HG03060 (cell line): ENCODE measurements around the gene TYROBP.
"Not testable (repeated sequence)": the region's sequence is repeated elsewhere in the genome, so short reads cannot be mapped to it uniquely, and the experiment has no call there.

Source experiments
- ATAC-seq: cut with Tn5 transposase; IDR thresholded peaks from one replicate; pipeline ENCODE4 v1.9.1; 2021; ENCODE audit warnings: low read depth, moderate number of reproducible peaks; ENCODE audit not compliant: unreplicated experiment

TYROBP gene

GRCh38 chr19:35879068-35879467 is 29.0 kb downstream of the TYROBP start:
- no peak for ATAC-seq

DNA sequence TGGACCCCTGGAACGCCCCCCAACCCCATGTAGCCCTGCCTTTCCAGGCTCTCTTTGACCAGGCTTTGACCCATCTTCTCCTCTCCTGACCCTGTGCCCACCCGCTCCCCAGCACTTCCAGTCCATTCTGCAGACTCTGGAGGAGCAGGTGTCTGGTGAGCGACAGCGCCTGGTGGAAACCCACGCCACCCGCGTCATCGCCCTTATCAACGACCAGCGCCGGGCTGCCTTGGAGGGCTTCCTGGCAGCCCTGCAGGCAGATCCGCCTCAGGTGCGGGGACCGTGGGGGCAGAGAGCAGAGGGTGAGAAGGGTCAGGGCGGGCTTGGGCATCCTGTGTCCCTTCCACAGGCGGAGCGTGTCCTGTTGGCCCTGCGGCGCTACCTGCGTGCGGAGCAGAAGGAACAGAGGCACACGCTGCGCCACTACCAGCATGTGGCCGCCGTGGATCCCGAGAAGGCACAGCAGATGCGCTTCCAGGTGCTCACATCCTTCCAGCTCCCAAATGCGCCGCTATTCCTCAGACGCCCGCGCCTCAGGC is 33.6 kb downstream of the TYROBP start:
- no peak for ATAC-seq

GRCh38 chr19:35872180-35872579 is 35.9 kb downstream of the TYROBP start:
- ATAC-seq: no peak

DNA sequence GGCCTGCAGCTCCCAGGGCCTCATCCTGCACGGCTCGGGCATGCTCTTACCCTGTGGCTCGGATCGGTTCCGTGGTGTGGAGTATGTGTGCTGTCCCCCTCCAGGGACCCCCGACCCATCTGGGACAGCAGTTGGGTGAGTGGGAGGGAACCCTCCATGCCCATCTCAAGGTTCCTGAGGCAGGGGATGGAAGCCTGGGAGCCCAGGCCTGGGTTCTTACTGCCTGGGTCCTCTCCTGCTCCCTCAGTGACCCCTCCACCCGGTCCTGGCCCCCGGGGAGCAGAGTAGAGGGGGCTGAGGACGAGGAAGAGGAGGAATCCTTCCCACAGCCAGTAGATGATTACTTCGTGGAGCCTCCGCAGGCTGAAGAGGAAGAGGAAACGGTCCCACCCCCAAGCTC is 36.5 kb downstream of the TYROBP start:
- no peak for ATAC-seq

GRCh38 chr19:35870798-35871197 is 37.3 kb downstream of the TYROBP start:
- ATAC-seq: no peak

DNA sequence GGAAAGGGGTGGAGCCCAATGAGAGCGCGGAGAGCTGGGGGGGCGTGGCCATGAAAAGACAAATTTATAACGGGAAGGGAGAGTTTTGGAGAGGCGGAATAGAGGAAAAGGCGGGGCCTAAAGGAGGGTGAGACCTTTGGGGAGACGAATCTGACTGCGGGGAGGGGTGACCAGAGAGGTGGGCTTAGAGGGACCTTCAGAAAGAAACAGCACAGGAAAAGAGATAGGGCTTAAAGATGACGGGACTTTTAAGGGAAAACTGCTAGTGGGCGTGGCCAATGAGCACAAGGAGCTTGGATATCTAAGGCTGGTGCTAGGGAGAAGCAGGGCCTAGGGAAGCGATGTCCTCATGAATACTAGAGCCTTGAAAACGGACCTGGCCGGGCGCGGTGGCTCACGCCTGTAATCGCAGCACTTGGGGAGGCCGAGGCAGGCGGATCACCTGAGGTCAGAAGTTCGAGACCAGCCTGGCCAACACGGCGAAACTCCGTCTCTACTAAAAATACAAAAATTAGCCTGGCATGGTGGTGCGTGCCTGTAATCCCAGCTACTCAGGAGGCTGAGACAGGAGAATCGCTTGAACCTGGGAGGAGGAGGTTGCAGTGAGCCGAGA is 37.9 kb downstream of the TYROBP start:
- not testable (repeated sequence) for ATAC-seq

- ATAC-seq: no peak
Observed at GRCh38 chr19:35869327-35870123, 38.6 kb downstream of the TYROBP start.

DNA sequence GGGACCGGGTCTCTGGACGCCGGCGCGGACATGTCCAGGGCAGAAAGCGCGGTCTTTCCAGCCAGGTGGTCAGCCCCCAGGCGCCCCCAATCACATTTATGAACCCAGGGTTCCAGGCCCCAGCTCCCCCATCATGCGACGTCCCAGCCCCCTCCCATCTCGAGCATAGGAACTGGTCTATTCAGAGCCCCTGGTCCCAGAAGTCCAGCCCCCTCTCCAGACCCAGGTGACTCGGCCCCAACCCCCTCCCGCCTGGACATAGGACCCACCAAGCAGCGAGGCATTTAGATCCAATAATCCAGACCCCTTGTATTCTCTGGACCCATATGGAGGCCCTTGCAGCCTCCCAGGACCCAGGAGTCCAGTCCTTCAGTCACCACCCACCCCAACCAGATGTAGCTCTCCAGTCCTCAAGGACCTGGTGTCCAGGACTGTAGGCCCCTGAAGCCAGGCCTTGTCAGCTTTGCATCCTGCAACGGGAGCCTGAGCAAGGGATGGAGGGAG is 39.2 kb downstream of the TYROBP start:
- no peak for ATAC-seq

DNA sequence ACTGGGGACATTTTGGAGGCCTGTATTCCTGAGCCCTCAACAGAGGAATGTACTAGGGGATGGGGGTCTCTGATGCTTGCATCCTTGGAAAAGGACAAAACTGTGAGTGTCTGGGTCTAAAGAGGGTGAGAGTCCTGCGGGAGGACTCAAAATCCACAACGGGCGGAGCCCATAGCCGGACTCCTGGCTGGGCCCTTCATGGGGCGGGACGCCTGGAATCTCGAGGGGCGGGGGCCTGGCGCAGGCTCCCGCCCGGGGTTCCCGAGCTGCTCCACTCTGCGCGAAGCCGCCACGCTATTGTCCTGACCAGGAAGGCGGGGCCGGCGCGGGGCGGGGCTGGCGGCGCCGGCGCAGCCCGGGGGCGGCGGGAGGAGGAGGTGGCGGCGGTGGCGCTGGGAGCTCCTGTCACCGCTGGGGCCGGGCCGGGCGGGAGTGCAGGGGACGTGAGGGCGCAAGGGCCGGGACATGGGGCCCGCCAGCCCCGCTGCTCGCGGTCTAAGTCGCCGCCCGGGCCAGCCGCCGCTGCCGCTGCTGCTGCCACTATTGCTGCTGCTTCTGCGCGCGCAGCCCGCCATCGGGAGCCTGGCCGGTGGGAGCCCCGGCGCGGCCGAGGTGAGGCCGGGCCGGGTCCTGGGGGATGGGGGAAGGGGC is 39.8 kb downstream of the TYROBP start, which contains the start of gene APLP1:
TSS of gene APLP1 (plus strand) at position 403 of the 651 bp plus-strand sequence. CDS start at position 466, 63 bp downstream.
- ATAC-seq: no peak

GRCh38 chr19:35863018-35863417 is 45.1 kb downstream of the TYROBP start:
- no peak for ATAC-seq

DNA sequence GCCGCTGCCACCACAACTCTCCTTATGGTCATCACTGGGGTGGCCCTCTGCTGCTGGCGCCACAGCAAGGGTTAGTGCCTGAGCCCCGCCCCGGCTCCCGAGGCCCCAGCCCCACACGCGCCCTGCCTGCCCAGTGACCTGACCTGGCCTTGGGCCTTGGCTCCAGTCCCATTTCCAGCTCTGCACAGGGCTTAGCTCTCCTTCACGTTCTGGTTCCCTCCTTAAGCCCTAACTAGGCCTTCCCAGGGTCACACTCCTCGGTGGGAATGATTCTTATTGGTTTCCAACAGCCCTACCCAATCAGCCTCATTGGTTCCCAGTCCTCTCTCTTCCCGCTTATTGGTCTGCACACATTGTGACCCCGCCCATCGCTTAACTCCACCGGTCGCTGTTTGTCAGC is 45.6 kb downstream of the TYROBP start:
- no peak for ATAC-seq

DNA sequence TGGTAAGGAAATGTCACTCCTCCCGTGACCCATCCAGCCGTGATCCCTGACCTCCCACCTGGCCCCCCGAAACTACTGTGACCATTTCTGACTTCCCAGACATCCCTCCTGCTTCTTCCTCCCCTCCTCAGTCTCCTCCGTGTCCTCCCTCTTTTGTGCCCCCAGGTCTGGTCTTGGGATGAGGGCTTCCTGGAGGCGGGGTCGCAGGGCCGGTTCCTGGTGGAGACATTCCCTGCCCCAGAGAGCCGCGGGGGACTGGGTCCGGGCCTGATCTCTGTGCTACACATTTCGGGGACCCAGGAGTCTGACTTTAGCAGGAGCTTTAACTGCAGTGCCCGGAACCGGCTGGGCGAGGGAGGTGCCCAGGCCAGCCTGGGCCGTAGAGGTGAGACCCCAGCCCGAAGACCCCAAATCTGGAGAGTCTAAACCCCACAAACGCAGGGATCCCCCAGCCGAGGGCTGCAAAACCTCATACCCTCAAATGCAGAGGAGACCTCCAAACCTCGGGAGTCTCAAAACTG is 46.4 kb downstream of the TYROBP start:
- no peak for ATAC-seq

DNA sequence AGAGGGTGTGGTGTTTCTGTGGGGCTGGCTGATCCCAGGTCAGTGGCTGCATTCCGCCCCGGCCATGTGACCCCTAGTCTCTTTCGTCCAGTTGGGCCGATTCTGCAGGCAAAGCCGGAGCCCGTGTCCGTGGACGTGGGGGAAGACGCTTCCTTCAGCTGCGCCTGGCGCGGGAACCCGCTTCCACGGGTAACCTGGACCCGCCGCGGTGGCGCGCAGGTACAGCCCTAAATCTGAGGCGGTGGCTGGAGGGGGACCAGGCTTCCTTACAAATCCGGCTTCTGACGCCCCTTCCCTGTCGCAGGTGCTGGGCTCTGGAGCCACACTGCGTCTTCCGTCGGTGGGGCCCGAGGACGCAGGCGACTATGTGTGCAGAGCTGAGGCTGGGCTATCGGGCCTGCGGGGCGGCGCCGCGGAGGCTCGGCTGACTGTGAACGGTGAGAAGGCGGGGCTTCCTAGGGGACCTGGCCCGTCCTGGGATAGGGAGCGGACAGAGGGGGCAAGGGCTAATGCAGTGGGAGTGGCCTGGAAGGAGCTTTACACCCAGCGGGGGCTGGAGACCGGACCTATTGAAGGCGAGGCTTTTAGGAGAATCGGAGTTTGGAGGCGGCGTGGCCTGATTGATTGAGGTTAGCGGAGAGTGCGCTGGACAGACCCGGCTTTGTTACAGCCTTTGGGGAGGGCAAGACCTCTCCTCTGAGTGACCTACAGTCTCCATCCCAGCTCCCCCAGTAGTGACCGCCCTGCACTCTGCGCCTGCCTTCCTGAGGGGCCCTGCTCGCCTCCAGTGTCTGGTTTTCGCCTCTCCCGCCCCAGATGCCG is 47.1 kb downstream of the TYROBP start:
- ATAC-seq: no peak

DNA sequence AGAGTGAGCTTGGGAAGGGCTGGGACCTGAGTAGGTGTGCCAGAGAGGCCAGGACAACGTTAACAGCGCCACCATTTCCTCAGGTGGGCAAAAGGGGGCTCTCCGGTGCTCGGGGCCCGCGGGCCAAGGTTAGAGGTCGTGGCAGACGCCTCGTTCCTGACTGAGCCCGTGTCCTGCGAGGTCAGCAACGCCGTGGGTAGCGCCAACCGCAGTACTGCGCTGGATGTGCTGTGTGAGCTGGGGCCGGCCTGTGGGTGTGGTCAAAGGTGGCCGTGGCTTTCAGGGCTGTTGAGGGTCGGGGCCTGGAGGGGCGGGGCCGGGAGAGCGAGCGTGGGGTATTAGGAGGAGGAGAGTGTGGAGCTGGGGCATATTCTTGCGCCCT is 47.7 kb downstream of the TYROBP start:
- no peak for ATAC-seq

- ATAC-seq: no peak
Observed at GRCh38 chr19:35859414-35859813, 48.7 kb downstream of the TYROBP start.

- no peak for ATAC-seq
Observed at GRCh38 chr19:35858311-35858710, 49.8 kb downstream of the TYROBP start.

DNA sequence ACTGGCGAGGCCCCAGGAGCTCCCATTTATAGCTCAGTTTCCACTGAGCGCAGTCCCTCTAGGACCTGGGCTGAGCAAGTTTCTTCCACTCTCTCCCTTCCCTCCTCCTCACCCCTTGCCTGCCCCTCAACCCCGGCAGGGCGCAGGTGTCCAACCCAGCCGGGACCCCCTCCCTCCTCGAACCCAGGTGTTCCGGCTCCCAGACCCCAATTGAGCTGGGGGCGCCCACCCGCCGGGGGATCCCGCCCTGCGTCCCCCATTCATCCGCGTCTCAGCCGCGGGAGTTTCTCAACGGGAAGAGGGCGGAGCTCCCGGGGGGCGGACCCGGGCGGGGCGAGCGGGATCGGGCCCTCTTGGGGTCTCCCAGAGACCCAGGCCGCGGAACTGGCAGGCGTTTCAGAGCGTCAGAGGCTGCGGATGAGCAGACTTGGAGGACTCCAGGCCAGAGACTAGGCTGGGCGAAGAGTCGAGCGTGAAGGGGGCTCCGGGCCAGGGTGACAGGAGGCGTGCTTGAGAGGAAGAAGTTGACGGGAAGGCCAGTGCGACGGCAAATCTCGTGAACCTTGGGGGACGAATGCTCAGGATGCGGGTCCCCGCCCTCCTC is 51.4 kb downstream of the TYROBP start, which contains the start of gene KIRREL2:
TSS of gene KIRREL2 (plus strand) at position 366 of the 604 bp plus-strand sequence. CDS start at position 575, 209 bp downstream.
- no peak for ATAC-seq
